ENCODE data around the gene OR2T27. TPM values are rescaled to one million over a fixed set of nuclear protein-coding genes. Genes with fewer than 3 reads are reported as not detected.
"Not testable (repeated sequence)": the region's sequence is repeated elsewhere in the genome, so short reads cannot be mapped to it uniquely, and the experiment has no call there.

The OR2T27 gene, protein sequence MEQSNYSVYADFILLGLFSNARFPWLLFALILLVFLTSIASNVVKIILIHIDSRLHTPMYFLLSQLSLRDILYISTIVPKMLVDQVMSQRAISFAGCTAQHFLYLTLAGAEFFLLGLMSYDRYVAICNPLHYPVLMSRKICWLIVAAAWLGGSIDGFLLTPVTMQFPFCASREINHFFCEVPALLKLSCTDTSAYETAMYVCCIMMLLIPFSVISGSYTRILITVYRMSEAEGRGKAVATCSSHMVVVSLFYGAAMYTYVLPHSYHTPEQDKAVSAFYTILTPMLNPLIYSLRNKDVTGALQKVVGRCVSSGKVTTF
- not detected in 2 replicates for total RNA-seq (2014; rRNA removed; shearing (Covaris generic))
- not detected in 2 replicates for polyA plus RNA-seq (2016; fragmentation: Nextera tagmentation; extraction: Ambion mirVana)
- long read RNA-seq, result 0 reads

DNA sequence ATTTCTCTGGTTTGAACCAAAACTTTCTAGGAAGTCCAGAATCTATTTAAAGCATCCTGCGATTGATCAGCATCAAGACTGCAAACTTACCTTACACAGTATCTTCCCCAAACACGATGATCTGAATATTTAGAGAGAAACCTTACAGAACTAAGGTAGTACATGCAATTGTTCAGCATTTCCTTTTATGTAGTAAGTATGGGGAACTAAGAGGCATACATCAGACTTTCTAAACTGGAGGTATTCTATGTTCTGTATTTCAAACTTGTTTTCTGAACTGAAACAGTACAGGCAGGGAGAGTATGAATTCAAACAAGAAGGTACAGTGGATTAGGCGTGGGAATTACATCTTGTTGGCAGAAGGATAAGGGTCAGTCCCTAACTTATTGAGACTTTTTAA lies at the start of gene OR2T27:
OR2T27 (minus strand) TSS at position 175 of the 400 bp plus-strand sequence. CDS start 4,644 bp downstream, outside the sequence.
- not testable (repeated sequence) for H3K4me1 Mint-ChIP-seq; H3K27me3 Mint-ChIP-seq (ENCODE audit: insufficient read depth, low read depth, poor library complexity); H3F3A ChIP-seq (replicated peaks; ENCODE audit: low read depth); H3K36me3 Mint-ChIP-seq (ENCODE audit: low read depth); H3K4me1 ChIP-seq (ENCODE audit: insufficient read depth); H3K79me2 ChIP-seq (replicated peaks; ENCODE audit: insufficient read depth); H4K20me1 ChIP-seq (replicated peaks; ENCODE audit: insufficient read depth); H3K27ac ChIP-seq (ENCODE audit: low read depth); H3K4me2 ChIP-seq; H3K27me3 ChIP-seq (ENCODE audit: insufficient read depth); H3K9me2 ChIP-seq (ENCODE audit: insufficient read depth); H2AFZ ChIP-seq; H3K4me3 ChIP-seq; H3K36me3 ChIP-seq (ENCODE audit: insufficient read depth); H3K27ac Mint-ChIP-seq; ATAC-seq; DNase-seq (ENCODE audit: low spot score); H3K4me3 Mint-ChIP-seq
- H3K9me3 Mint-ChIP-seq, result peaks cover 47% of the 10 kb centered on the region

DNA sequence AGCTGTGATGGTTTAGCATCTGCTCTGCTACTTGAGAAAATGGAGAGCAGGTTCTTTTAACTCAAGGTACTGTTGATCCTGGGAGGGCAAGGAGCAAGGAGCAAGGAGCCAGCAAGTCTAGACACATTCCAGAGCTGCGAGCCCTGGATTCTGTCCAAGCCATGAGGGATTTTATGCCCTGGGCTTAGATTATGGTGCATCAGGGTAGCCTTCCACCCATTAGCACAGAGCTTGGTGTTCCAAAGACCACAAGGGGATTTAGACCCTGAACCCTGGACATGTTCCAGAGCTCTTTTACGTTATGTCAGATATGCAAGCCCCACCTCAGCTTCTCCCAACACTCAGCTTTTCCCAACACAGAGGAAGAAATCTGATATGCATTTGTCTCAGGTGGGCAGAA lies 49.3 kb upstream of the OR2T27 start:
- Histone ChIP-seq H3K4me2 (no peak overlapping the region), H3K4me1 (ENCODE audit: insufficient read depth) (no peaks in the 10 kb centered on the region), H3F3A (replicated peaks; ENCODE audit: low read depth) (no peaks in the 10 kb centered on the region), H3K27ac (ENCODE audit: low read depth) (no peak overlapping the region), H3K79me2 (replicated peaks; ENCODE audit: insufficient read depth) (no peaks in the 10 kb centered on the region), H3K36me3 (ENCODE audit: insufficient read depth) (peaks cover 7% of the 10 kb centered on the region), H3K9me2 (ENCODE audit: insufficient read depth) (no peaks in the 10 kb centered on the region), H3K4me3 (no peak overlapping the region), H3K27me3 (ENCODE audit: insufficient read depth) (no peaks in the 10 kb centered on the region), H2AFZ (no peak overlapping the region), H4K20me1 (replicated peaks; ENCODE audit: insufficient read depth) (no peaks in the 10 kb centered on the region)
- no peak overlapping the region for H3K4me3 Mint-ChIP-seq
- no peak overlapping the region for H3K27ac Mint-ChIP-seq
- peaks cover 19% of the 10 kb centered on the region for H3K36me3 Mint-ChIP-seq (ENCODE audit: low read depth)
- H3K9me3 Mint-ChIP-seq, result peaks cover 11% of the 10 kb centered on the region
- DNase-seq (ENCODE audit: low spot score) (no peak), ATAC-seq (no peak)
- H3K27me3 Mint-ChIP-seq (ENCODE audit: insufficient read depth, low read depth, poor library complexity), result peaks cover 2% of the 10 kb centered on the region
- H3K4me1 Mint-ChIP-seq, result no peaks in the 10 kb centered on the region
- TF ChIP-seq EZH2 (IDR thresholded peaks at IDR 0.05; ENCODE audit: low read depth, unreplicated experiment) (no peak), STAT1 (IDR thresholded peaks at IDR 0.05; ENCODE audit: unreplicated experiment) (no peak), POLR2AphosphoS5 (IDR thresholded peaks at IDR 0.05; ENCODE audit: low read depth) (no peak), JUNB (IDR thresholded peaks at IDR 0.05; ENCODE audit: unreplicated experiment) (no peak), EZH2phosphoT487 (IDR thresholded peaks at IDR 0.05; ENCODE audit: unreplicated experiment) (no peak), NANOG (IDR thresholded peaks at IDR 0.05; ENCODE audit: borderline replicate concordance) (no peak), ZNF114 (CRISPR knock-in tag; IDR thresholded peaks at IDR 0.05) (no peak)
- TF ChIP-seq, protein P1, sequence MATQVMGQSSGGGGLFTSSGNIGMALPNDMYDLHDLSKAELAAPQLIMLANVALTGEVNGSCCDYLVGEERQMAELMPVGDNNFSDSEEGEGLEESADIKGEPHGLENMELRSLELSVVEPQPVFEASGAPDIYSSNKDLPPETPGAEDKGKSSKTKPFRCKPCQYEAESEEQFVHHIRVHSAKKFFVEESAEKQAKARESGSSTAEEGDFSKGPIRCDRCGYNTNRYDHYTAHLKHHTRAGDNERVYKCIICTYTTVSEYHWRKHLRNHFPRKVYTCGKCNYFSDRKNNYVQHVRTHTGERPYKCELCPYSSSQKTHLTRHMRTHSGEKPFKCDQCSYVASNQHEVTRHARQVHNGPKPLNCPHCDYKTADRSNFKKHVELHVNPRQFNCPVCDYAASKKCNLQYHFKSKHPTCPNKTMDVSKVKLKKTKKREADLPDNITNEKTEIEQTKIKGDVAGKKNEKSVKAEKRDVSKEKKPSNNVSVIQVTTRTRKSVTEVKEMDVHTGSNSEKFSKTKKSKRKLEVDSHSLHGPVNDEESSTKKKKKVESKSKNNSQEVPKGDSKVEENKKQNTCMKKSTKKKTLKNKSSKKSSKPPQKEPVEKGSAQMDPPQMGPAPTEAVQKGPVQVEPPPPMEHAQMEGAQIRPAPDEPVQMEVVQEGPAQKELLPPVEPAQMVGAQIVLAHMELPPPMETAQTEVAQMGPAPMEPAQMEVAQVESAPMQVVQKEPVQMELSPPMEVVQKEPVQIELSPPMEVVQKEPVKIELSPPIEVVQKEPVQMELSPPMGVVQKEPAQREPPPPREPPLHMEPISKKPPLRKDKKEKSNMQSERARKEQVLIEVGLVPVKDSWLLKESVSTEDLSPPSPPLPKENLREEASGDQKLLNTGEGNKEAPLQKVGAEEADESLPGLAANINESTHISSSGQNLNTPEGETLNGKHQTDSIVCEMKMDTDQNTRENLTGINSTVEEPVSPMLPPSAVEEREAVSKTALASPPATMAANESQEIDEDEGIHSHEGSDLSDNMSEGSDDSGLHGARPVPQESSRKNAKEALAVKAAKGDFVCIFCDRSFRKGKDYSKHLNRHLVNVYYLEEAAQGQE (IDR thresholded peaks at IDR 0.05; ENCODE audit: unreplicated experiment), result no peak
- TF ChIP-seq, protein P2, sequence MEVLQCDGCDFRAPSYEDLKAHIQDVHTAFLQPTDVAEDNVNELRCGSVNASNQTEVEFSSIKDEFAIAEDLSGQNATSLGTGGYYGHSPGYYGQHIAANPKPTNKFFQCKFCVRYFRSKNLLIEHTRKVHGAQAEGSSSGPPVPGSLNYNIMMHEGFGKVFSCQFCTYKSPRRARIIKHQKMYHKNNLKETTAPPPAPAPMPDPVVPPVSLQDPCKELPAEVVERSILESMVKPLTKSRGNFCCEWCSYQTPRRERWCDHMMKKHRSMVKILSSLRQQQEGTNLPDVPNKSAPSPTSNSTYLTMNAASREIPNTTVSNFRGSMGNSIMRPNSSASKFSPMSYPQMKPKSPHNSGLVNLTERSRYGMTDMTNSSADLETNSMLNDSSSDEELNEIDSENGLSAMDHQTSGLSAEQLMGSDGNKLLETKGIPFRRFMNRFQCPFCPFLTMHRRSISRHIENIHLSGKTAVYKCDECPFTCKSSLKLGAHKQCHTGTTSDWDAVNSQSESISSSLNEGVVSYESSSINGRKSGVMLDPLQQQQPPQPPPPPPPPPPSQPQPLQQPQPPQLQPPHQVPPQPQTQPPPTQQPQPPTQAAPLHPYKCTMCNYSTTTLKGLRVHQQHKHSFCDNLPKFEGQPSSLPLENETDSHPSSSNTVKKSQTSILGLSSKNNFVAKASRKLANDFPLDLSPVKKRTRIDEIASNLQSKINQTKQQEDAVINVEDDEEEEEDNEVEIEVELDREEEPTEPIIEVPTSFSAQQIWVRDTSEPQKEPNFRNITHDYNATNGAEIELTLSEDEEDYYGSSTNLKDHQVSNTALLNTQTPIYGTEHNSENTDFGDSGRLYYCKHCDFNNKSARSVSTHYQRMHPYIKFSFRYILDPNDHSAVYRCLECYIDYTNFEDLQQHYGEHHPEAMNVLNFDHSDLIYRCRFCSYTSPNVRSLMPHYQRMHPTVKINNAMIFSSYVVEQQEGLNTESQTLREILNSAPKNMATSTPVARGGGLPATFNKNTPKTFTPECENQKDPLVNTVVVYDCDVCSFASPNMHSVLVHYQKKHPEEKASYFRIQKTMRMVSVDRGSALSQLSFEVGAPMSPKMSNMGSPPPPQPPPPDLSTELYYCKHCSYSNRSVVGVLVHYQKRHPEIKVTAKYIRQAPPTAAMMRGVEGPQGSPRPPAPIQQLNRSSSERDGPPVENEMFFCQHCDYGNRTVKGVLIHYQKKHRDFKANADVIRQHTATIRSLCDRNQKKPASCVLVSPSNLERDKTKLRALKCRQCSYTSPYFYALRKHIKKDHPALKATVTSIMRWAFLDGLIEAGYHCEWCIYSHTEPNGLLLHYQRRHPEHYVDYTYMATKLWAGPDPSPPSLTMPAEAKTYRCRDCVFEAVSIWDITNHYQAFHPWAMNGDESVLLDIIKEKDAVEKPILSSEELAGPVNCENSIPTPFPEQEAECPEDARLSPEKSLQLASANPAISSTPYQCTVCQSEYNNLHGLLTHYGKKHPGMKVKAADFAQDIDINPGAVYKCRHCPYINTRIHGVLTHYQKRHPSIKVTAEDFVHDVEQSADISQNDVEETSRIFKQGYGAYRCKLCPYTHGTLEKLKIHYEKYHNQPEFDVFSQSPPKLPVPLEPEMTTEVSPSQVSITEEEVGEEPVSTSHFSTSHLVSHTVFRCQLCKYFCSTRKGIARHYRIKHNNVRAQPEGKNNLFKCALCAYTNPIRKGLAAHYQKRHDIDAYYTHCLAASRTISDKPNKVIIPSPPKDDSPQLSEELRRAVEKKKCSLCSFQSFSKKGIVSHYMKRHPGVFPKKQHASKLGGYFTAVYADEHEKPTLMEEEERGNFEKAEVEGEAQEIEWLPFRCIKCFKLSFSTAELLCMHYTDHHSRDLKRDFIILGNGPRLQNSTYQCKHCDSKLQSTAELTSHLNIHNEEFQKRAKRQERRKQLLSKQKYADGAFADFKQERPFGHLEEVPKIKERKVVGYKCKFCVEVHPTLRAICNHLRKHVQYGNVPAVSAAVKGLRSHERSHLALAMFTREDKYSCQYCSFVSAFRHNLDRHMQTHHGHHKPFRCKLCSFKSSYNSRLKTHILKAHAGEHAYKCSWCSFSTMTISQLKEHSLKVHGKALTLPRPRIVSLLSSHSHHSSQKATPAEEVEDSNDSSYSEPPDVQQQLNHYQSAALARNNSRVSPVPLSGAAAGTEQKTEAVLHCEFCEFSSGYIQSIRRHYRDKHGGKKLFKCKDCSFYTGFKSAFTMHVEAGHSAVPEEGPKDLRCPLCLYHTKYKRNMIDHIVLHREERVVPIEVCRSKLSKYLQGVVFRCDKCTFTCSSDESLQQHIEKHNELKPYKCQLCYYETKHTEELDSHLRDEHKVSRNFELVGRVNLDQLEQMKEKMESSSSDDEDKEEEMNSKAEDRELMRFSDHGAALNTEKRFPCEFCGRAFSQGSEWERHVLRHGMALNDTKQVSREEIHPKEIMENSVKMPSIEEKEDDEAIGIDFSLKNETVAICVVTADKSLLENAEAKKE (CRISPR knock-in tag; IDR thresholded peaks at IDR 0.05), result no peak
- TF ChIP-seq, protein P3, sequence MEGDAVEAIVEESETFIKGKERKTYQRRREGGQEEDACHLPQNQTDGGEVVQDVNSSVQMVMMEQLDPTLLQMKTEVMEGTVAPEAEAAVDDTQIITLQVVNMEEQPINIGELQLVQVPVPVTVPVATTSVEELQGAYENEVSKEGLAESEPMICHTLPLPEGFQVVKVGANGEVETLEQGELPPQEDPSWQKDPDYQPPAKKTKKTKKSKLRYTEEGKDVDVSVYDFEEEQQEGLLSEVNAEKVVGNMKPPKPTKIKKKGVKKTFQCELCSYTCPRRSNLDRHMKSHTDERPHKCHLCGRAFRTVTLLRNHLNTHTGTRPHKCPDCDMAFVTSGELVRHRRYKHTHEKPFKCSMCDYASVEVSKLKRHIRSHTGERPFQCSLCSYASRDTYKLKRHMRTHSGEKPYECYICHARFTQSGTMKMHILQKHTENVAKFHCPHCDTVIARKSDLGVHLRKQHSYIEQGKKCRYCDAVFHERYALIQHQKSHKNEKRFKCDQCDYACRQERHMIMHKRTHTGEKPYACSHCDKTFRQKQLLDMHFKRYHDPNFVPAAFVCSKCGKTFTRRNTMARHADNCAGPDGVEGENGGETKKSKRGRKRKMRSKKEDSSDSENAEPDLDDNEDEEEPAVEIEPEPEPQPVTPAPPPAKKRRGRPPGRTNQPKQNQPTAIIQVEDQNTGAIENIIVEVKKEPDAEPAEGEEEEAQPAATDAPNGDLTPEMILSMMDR (conservative IDR thresholded peaks at IDR 0.05; ENCODE audit: low read depth in 2 of 2), result no peak
